T-cell (primary cell): ENCODE results near the gene SRSF3. TPM values are rescaled to one million over a fixed set of nuclear protein-coding genes. Genes with fewer than 3 reads are reported as not detected.

Experiments used
- ATAC-seq, 4 experiments: fragments of 200-7000 bp in 3 of 4; fragments of 150-1000 bp in 1 of 4; cut with Tn5 transposase; replicated peaks in 1 of 4; 1 replicate in 3 of 4; 2 replicates in 1 of 4; pipeline ENCODE4 v1.10.0; 2021; ENCODE audit warnings: moderate library complexity in 3 of 4, mild to moderate bottlenecking in 2 of 4, moderate number of reproducible peaks in 1 of 4
- CTCF ChIA-PET, 2 donors: fragments of 300-600 bp; sonication (Branson Sonifier 250); formaldehyde crosslinking; loops; one replicate each; lab custom pipeline; 2022; ENCODE audit warnings: antibody characterized with exemption in 2 of 2; lab: Charles Lee
- POLR2A ChIA-PET, 2 donors: fragments of 300-600 bp; sonication (Branson Sonifier 250); formaldehyde crosslinking; loops; one replicate each; lab custom pipeline; 2022; ENCODE audit warnings: antibody characterized with exemption in 2 of 2; lab: Charles Lee
- DNase-seq, 35 experiments: peaks; one replicate each; pipeline versions ENCODE4 v3.0.0 to v3.0.0-alpha.2; 2013 to 2023
- H3K27ac ChIP-seq: one replicate; pipeline ENCODE4 v1.5.1; 2013; ENCODE audit warnings: low read length
- H3K27me3 ChIP-seq, 2 experiments: replicated peaks in 1 of 2; 1 replicate in 1 of 2; 2 replicates in 1 of 2; pipeline versions ENCODE4 v1.6.1 to v1.7.0; 2013; ENCODE audit warnings: low read length in 1 of 2, mixed read lengths in 1 of 2; ENCODE audit not compliant: control insufficient read depth in 2 of 2, insufficient read depth in 2 of 2; ENCODE audit errors: extremely low read depth in 1 of 2
- H3K36me3 ChIP-seq, 2 donors: 1 replicate in 1 of 2; 2 replicates in 1 of 2; pipeline versions ENCODE4 v1.6.1 to v1.7.0; 2013; ENCODE audit warnings: low read length in 1 of 2; ENCODE audit not compliant: control insufficient read depth in 2 of 2, insufficient read depth in 1 of 2; ENCODE audit errors: extremely low read depth in 1 of 2
- H3K4me1 ChIP-seq, 2 experiments: 1 replicate in 1 of 2; 2 replicates in 1 of 2; pipeline versions ENCODE4 v1.6.1 to v1.7.0; 2013; ENCODE audit warnings: low read length in 2 of 2, mixed read lengths in 1 of 2; ENCODE audit not compliant: insufficient read depth in 2 of 2, control insufficient read depth in 1 of 2; ENCODE audit errors: extremely low read depth in 1 of 2
- H3K4me3 ChIP-seq, 2 donors: 1 replicate in 1 of 2; 2 replicates in 1 of 2; pipeline versions ENCODE4 v1.5.1 to v1.7.0; 2013; ENCODE audit warnings: mild to moderate bottlenecking in 2 of 2, low read length in 1 of 2, moderate library complexity in 1 of 2; ENCODE audit not compliant: control insufficient read depth in 1 of 2; ENCODE audit errors: extremely low read depth in 1 of 2
- H3K9me3 ChIP-seq: 2 replicates; pipeline ENCODE4 v1.7.0; 2013
- H3K27ac Mint-ChIP-seq, 2 donors: one replicate each; pipeline ENCODE4 v1.8.0; 2020 to 2021; ENCODE audit warnings: mild to moderate bottlenecking in 2 of 2, mixed read lengths in 2 of 2
- H3K27me3 Mint-ChIP-seq, 2 donors: one replicate each; pipeline ENCODE4 v1.8.0; 2021 to 2022; ENCODE audit warnings: mixed read lengths in 2 of 2
- H3K36me3 Mint-ChIP-seq: one replicate; pipeline ENCODE4 v1.8.0; 2021; ENCODE audit warnings: mixed read lengths
- H3K4me1 Mint-ChIP-seq, 3 donors: one replicate each; pipeline ENCODE4 v1.8.0; 2020 to 2022; ENCODE audit warnings: mixed read lengths in 3 of 3, mild to moderate bottlenecking in 1 of 3
- H3K4me3 Mint-ChIP-seq, 3 donors: one replicate each; pipeline ENCODE4 v1.8.0; 2020 to 2022; ENCODE audit warnings: mild to moderate bottlenecking in 3 of 3, mixed read lengths in 3 of 3, moderate library complexity in 3 of 3
- H3K9me3 Mint-ChIP-seq, 3 donors: one replicate each; pipeline ENCODE4 v1.8.0; 2020 to 2022; ENCODE audit warnings: mixed read lengths in 3 of 3
- WGBS: methylation state at CpG from one replicate; pipeline ENCODE4 v1.1.5; 2013; ENCODE audit warnings: missing lambda C conversion rate; ENCODE audit not compliant: insufficient coverage; 5-methylcytosine and 5-hydroxymethylcytosine counted together
- total RNA-seq, 35 experiments: library from RNA in 6 of 35; stranded (reverse) in 6 of 35; fragments of 120-200 nt in 1 of 35; gene quantifications; one replicate each; pipeline versions ENCODE4 v1.2.1 to v1.2.4 and lab custom pipeline; 2013 to 2026

The SRSF3 gene
- total RNA-seq, 5 donors from 2014 or later (not counting 1 experiment from before 2014, with no cell fraction given) = 322 to 546 (median 332) TPM

DNA sequence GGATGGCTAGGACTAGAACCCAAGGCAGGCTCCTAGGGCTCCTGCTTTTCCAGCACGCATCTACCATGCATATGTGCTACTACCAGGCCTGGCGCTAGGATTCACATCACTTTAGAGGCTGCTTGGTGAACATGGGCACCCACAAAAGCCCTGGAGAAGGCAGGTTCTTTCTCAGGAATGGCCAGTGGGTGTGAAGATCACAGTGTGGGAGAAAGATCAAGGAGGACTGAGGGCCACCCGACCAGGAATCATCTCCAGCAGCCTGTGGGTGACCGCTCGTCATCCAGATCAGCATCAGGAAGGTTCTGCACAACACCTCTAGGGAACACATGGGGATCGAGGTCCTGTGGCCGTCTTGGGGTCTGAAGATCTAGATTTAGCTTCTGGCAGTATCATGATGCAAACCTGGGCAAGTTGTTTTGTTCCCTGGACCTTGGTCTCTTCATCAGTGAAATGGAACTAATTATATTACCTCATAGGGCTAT lies 27.3 kb downstream of the SRSF3 start:
- no peaks in the 10 kb centered on the region for H3K9me3 ChIP-seq
- peaks cover 0 to 3% of the 10 kb centered on the region in 2 donors for H3K36me3 ChIP-seq
- POLR2A ChIA-PET = no interaction called here
- Mint-ChIP-seq H3K9me3 (no peaks in the 10 kb centered on the region), H3K27me3 (no peaks in the 10 kb centered on the region), H3K27ac (no peak overlapping the region), H3K4me1 (peaks cover 11 to 14% (median 11%) of the 10 kb centered on the region in 3 donors), H3K36me3 (no peaks in the 10 kb centered on the region), H3K4me3 (no peak overlapping the region)
- ATAC-seq (no peak), DNase-seq (no peak)
- no peak overlapping the region for H3K27ac ChIP-seq
- 83% methylated on average over 6 of the region's 7 CpGs for WGBS
- H3K27me3 ChIP-seq = no peaks in the 10 kb centered on the region
- H3K4me1 ChIP-seq = peaks cover 2 to 10% of the 10 kb centered on the region in 2 experiments
- no peak overlapping the region for H3K4me3 ChIP-seq
- CTCF ChIA-PET = no interaction called here

DNA sequence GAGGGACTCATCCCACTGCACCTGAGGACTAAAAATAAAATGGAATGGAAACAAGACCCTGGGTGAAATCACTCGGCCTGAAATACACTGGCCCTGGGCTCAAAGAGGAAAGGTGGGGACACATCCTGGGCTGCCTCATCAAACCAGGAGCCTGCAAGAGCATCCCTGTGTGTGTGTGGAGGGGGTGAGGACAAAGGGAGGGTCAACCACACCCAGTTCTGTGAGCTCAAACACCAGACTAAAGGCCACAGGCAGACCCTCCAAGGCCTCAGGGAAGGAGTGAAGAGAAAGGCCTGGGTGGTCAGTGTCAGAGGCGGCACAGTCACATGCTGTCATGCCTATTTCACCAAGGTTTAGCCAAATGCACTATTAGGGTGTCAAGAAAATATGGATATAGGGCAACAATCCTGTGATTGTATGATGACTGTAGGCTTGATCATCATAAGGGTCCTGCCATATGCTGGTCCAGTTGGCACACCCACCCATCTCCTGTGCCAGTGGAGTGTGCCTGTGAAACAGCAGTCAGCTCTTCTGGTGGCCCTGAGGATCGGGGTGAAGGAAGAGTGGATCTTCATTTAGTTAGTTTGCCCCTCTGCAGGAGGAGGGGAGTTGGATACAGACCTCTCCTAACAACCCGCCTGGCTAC lies 28.9 kb downstream of the SRSF3 start:
- CTCF ChIA-PET = interaction anchor here (0.5 to 1.8 kb wide), 5 partner anchors 21 to 395 kb away, joined by 3 to 7 read pairs (median 5); no protein-coding TSS in a partner anchor
- no peaks in the 10 kb centered on the region for H3K27me3 ChIP-seq
- peaks cover 0 to 3% of the 10 kb centered on the region in 2 donors for H3K36me3 ChIP-seq
- H3K4me3 ChIP-seq = no peak overlapping the region
- peaks cover 2 to 10% of the 10 kb centered on the region in 2 experiments for H3K4me1 ChIP-seq
- Mint-ChIP-seq H3K36me3 (no peaks in the 10 kb centered on the region), H3K27ac (no peak overlapping the region), H3K4me1 (peaks cover 11 to 14% (median 11%) of the 10 kb centered on the region in 3 donors), H3K27me3 (no peaks in the 10 kb centered on the region), H3K4me3 (no peak overlapping the region), H3K9me3 (no peaks in the 10 kb centered on the region)
- no peak overlapping the region for H3K27ac ChIP-seq
- WGBS = 92% methylated on average over 2 of the region's 4 CpGs
- no peaks in the 10 kb centered on the region for H3K9me3 ChIP-seq
- ATAC-seq (peak in 1 of 4 experiments; percentile 4), DNase-seq (no peak)
- POLR2A ChIA-PET = no interaction called here

DNA sequence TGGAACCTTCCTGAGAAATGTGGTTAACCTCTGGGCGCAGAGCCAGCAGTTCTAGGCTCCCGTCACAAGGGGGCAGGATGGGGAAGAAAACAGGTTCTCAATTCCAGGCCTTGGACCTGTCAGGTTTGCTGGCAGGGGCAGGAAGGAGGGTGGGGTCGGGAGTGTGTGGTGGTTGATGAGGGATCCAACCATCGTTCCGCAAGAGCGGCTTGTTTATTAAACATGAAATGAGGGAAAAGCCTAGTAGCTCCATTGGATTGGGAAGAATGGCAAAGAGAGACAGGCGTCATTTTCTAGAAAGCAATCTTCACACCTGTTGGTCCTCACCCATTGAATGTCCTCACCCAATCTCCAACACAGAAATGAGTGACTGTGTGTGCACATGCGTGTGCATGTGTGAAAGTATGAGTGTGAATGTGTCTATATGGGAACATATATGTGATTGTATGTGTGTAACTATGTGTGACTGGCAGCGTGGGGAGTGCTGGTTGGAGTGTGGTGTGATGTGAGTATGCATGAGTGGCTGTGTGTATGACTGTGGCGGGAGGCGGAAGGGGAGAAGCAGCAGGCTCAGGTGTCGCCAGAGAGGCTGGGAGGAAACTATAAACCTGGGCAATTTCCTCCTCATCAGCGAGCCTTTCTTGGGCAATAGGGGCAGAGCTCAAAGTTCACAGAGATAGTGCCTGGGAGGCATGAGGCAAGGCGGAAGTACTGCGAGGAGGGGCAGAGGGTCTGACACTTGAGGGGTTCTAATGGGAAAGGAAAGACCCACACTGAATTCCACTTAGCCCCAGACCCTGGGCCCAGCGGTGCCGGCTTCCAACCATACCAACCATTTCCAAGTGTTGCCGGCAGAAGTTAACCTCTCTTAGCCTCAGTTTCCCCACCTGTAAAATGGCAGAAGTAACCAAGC lies 29.6 kb downstream of the SRSF3 start:
- Mint-ChIP-seq H3K9me3 (no peaks in the 10 kb centered on the region), H3K36me3 (no peaks in the 10 kb centered on the region), H3K27ac (no peak overlapping the region), H3K27me3 (no peaks in the 10 kb centered on the region), H3K4me1 (peaks cover 11 to 14% (median 11%) of the 10 kb centered on the region in 3 donors), H3K4me3 (no peak overlapping the region)
- peak; percentile 42 to 86 (median 68) for DNase-seq
- H3K27ac ChIP-seq = no peak overlapping the region
- peaks cover 2 to 10% of the 10 kb centered on the region in 2 experiments for H3K4me1 ChIP-seq
- H3K27me3 ChIP-seq = no peaks in the 10 kb centered on the region
- CTCF ChIA-PET = interaction anchor here (0.5 to 1.8 kb wide), 5 partner anchors 22 to 394 kb away, joined by 3 to 7 read pairs (median 3); no protein-coding TSS in a partner anchor
- POLR2A ChIA-PET = interaction anchor here in 1 of 2 donors (0.7 kb wide), 1 partner anchor 24 kb away, joined by 3 read pairs; no protein-coding TSS in a partner anchor
- H3K36me3 ChIP-seq = no peaks in the 10 kb centered on the region
- WGBS = 40% methylated on average over 9 of the region's 18 CpGs
- no peak overlapping the region for H3K4me3 ChIP-seq
- peak; percentile 72 to 88 (median 82) for ATAC-seq
- H3K9me3 ChIP-seq = no peaks in the 10 kb centered on the region

DNA sequence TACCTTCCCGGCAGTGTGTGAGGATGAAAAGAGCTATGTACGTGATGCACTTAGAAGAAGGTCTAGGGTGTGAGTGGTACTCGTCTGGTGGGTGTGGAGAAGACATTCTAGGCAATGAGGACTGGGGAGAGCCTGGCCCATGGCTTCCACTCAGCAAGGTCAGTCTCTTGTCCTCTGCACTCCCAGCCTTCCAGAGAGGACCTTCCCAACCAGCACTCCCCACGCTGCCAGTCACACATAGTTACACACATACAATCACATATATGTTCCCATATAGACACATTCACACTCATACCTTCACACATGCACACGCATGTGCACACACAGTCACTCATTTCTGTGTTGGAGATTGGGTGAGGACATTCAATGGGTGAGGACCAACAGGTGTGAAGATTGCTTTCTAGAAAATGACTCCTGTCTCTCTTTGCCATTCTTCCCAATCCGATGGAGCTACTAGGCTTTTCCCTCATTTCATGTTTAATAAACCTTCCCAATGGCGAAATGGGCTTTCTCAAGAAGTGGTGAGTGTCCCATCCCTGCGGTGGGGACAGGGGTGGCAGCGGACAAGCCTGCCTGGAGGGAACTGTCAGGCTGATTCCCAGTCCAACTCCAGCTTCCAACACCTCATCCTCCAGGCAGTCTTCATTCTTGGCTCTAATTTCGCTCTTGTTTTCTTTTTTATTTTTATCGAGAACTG lies 30.4 kb downstream of the SRSF3 start:
- H3K27me3 ChIP-seq = no peaks in the 10 kb centered on the region
- H3K4me3 Mint-ChIP-seq = no peak overlapping the region
- H3K27ac Mint-ChIP-seq = no peak overlapping the region
- no peaks in the 10 kb centered on the region for H3K9me3 Mint-ChIP-seq
- peaks cover 2 to 10% of the 10 kb centered on the region in 2 experiments for H3K4me1 ChIP-seq
- no peaks in the 10 kb centered on the region for H3K36me3 Mint-ChIP-seq
- H3K4me1 Mint-ChIP-seq = peaks cover 11 to 14% (median 11%) of the 10 kb centered on the region in 3 donors
- ChIA-PET CTCF (interaction anchor here (0.8 to 1.8 kb wide), 4 partner anchors 10 to 250 kb away, joined by 3 to 7 read pairs (median 3); partner anchors contain the start of gene PPIL1 (in 1 of the 2)), POLR2A (no interaction called here)
- H3K36me3 ChIP-seq = no peaks in the 10 kb centered on the region
- no peak overlapping the region for H3K4me3 ChIP-seq
- no peak overlapping the region for H3K27ac ChIP-seq
- H3K9me3 ChIP-seq = no peaks in the 10 kb centered on the region
- DNase-seq (no peak), ATAC-seq (no peak)
- 79% methylated on average over 3 of the region's 11 CpGs for WGBS
- H3K27me3 Mint-ChIP-seq = no peaks in the 10 kb centered on the region

DNA sequence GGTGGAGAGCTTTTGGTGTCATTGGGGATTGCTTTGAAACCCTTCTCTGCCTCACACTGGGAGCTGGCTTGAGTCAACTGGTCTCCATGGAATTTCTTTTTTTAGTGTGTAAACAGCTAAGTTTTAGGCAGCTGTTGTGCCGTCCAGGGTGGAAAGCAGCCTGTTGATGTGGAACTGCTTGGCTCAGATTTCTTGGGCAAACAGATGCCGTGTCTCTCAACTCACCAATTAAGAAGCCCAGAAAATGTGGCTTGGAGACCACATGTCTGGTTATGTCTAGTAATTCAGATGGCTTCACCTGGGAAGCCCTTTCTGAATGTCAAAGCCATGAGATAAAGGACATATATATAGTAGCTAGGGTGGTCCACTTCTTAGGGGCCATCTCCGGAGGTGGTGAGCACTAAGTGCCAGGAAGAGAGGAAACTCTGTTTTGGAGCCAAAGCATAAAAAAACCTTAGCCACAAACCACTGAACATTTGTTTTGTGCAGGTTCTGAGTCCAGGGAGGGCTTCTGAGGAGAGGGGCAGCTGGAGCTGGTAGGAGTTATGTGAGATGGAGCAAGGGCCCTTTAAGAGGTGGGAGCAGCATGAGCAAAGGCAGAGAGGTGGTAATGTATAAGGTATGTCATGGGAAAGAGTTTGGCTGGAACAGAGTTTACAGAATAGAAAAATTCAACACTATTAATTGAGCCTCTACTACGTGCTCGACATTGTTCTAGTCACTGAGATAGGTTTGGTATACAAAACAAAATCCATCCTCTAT lies 31.2 kb downstream of the SRSF3 start:
- Mint-ChIP-seq H3K27me3 (no peaks in the 10 kb centered on the region), H3K36me3 (no peaks in the 10 kb centered on the region), H3K4me1 (peaks cover 11 to 14% (median 11%) of the 10 kb centered on the region in 3 donors), H3K4me3 (no peak overlapping the region), H3K27ac (no peak overlapping the region), H3K9me3 (no peaks in the 10 kb centered on the region)
- ATAC-seq (no peak), DNase-seq (no peak)
- 87% methylated on average over 2 of the region's 5 CpGs for WGBS
- Histone ChIP-seq H3K4me3 (no peak overlapping the region), H3K9me3 (no peaks in the 10 kb centered on the region), H3K27me3 (no peaks in the 10 kb centered on the region), H3K4me1 (peaks cover 2 to 10% of the 10 kb centered on the region in 2 experiments), H3K36me3 (no peaks in the 10 kb centered on the region), H3K27ac (no peak overlapping the region)
- ChIA-PET CTCF (interaction anchor here (0.5 to 1.5 kb wide), 4 partner anchors 10 to 250 kb away, joined by 3 read pairs; partner anchors contain the start of gene PPIL1 (in 1 of the 2)), POLR2A (interaction anchor here in 1 of 2 donors (0.5 kb wide), 1 partner anchor 14 kb away, joined by 4 read pairs; no protein-coding TSS in a partner anchor)
